PC-9 (cell line): ENCODE data around the gene HEATR9.

ENCODE experiments used
- EZH2 ChIP-seq: fragments of 200-600 bp; sonication (generic); IDR thresholded peaks from 2 replicates; pipeline ENCODE4 v1.8.0; 2017; ENCODE audit warnings: antibody characterized with exemption, low read depth
- TF ChIP-seq, protein P1 (sequence below): fragments of 200-600 bp; sonication (generic); conservative IDR thresholded peaks from 2 replicates; pipeline ENCODE4 v1.6.1; 2017; ENCODE audit warnings: mixed run types, antibody characterized with exemption, mild to moderate bottlenecking, moderate library complexity

DNA sequence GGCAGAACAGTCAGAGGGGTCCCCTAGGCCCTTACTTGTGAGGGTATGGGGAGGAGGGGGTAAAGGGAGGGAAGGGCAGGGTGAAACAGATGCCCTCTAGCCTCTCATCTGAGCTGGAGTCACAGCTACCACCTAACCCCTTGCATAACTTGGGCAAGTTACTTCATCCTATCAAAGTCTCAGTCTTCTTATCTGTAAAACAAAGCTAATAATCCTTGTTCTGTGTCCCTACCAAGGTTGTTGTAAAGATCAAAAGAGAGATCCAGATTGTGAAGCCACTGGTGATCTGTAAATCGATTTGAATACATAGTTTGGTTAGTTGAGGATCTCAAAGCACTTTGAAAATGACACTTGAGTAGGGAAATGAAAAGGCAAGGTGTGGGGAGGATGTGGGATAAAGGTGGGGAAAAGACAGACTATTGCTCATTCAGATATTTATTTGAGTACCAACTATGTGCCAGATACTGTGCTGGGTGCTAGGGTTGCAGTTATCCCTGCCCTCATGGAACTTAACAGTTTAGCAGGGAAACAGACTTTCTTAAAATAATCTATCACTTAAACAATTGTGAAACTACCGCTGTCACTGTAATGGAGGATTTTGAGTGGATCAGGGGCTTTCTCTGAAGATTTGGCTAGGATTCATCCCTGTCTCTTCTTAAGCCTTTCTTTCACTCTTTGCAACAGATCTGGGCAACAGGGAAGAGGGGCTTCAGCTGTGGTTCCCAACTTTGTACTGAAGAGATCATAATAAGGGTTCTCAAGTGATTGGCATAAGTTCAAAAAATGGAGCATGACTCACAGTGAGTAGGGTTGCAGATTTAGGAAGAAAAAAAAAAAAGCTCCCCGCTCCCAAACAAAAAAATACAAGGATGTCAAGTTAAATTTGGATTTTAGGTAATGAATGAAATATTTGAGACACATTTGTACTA, 3.0 kb downstream of the HEATR9 start:
- TF ChIP-seq, protein P1, sequence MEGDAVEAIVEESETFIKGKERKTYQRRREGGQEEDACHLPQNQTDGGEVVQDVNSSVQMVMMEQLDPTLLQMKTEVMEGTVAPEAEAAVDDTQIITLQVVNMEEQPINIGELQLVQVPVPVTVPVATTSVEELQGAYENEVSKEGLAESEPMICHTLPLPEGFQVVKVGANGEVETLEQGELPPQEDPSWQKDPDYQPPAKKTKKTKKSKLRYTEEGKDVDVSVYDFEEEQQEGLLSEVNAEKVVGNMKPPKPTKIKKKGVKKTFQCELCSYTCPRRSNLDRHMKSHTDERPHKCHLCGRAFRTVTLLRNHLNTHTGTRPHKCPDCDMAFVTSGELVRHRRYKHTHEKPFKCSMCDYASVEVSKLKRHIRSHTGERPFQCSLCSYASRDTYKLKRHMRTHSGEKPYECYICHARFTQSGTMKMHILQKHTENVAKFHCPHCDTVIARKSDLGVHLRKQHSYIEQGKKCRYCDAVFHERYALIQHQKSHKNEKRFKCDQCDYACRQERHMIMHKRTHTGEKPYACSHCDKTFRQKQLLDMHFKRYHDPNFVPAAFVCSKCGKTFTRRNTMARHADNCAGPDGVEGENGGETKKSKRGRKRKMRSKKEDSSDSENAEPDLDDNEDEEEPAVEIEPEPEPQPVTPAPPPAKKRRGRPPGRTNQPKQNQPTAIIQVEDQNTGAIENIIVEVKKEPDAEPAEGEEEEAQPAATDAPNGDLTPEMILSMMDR = no peak
- TF ChIP-seq EZH2 = no peak
